Measurements from ENCODE around the gene ABLIM1.

- TF ChIP-seq TAF1 (IDR thresholded peaks at IDR 0.05; ENCODE audit: low read depth, low read length) (no peak), POLR2A (IDR thresholded peaks at IDR 0.05; ENCODE audit: low read depth, low read length) (no peak), POLR2AphosphoS5 (IDR thresholded peaks at IDR 0.05; ENCODE audit: low read depth, low read length) (no peak)
These were observed 93.0 kb downstream of the ABLIM1 start for GRCh38 chr10:114565066-114565465.

All from GM12891 (cell line).